Measurements from ENCODE around the gene CCDC154. TPM values are rescaled to one million over a fixed set of nuclear protein-coding genes. Genes with fewer than 3 reads are reported as not detected.

The CCDC154 gene
- total and polyA plus RNA-seq, 9 of the 15 experiments (the other 6 are each of a cell fraction or from before 2014, with no cell fraction given): 0.15 to 1.4 (median 0.20) TPM; not detected in 5

DNA sequence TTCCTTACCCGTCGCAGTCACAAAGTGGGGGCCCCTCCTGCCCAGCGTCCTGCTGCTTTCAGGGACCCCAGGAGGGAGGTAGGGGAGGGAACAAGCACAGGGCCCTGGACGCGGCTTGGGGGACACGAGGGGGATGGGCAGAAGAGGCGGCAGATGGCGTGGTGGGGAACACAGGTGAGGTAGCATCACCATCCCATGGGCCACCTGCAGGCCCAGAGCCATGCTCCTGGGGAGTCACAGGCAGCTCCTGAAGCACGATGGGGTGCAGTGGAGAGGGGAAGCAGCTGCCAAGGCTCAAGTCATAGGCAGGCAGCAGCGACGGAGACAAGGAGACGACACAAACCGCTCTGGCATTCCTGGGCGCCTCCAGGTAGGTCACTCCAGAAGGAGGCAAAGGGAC is 40.6 kb downstream of the CCDC154 start (continued):
- TF ChIP-seq, protein P1, sequence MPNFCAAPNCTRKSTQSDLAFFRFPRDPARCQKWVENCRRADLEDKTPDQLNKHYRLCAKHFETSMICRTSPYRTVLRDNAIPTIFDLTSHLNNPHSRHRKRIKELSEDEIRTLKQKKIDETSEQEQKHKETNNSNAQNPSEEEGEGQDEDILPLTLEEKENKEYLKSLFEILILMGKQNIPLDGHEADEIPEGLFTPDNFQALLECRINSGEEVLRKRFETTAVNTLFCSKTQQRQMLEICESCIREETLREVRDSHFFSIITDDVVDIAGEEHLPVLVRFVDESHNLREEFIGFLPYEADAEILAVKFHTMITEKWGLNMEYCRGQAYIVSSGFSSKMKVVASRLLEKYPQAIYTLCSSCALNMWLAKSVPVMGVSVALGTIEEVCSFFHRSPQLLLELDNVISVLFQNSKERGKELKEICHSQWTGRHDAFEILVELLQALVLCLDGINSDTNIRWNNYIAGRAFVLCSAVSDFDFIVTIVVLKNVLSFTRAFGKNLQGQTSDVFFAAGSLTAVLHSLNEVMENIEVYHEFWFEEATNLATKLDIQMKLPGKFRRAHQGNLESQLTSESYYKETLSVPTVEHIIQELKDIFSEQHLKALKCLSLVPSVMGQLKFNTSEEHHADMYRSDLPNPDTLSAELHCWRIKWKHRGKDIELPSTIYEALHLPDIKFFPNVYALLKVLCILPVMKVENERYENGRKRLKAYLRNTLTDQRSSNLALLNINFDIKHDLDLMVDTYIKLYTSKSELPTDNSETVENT (CRISPR knock-in tag; IDR thresholded peaks at IDR 0.05): no peak
- TF ChIP-seq, protein P2, sequence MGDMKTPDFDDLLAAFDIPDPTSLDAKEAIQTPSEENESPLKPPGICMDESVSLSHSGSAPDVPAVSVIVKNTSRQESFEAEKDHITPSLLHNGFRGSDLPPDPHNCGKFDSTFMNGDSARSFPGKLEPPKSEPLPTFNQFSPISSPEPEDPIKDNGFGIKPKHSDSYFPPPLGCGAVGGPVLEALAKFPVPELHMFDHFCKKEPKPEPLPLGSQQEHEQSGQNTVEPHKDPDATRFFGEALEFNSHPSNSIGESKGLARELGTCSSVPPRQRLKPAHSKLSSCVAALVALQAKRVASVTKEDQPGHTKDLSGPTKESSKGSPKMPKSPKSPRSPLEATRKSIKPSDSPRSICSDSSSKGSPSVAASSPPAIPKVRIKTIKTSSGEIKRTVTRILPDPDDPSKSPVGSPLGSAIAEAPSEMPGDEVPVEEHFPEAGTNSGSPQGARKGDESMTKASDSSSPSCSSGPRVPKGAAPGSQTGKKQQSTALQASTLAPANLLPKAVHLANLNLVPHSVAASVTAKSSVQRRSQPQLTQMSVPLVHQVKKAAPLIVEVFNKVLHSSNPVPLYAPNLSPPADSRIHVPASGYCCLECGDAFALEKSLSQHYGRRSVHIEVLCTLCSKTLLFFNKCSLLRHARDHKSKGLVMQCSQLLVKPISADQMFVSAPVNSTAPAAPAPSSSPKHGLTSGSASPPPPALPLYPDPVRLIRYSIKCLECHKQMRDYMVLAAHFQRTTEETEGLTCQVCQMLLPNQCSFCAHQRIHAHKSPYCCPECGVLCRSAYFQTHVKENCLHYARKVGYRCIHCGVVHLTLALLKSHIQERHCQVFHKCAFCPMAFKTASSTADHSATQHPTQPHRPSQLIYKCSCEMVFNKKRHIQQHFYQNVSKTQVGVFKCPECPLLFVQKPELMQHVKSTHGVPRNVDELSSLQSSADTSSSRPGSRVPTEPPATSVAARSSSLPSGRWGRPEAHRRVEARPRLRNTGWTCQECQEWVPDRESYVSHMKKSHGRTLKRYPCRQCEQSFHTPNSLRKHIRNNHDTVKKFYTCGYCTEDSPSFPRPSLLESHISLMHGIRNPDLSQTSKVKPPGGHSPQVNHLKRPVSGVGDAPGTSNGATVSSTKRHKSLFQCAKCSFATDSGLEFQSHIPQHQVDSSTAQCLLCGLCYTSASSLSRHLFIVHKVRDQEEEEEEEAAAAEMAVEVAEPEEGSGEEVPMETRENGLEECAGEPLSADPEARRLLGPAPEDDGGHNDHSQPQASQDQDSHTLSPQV (IDR thresholded peaks at IDR 0.05): no peak
- TF ChIP-seq, protein P3, sequence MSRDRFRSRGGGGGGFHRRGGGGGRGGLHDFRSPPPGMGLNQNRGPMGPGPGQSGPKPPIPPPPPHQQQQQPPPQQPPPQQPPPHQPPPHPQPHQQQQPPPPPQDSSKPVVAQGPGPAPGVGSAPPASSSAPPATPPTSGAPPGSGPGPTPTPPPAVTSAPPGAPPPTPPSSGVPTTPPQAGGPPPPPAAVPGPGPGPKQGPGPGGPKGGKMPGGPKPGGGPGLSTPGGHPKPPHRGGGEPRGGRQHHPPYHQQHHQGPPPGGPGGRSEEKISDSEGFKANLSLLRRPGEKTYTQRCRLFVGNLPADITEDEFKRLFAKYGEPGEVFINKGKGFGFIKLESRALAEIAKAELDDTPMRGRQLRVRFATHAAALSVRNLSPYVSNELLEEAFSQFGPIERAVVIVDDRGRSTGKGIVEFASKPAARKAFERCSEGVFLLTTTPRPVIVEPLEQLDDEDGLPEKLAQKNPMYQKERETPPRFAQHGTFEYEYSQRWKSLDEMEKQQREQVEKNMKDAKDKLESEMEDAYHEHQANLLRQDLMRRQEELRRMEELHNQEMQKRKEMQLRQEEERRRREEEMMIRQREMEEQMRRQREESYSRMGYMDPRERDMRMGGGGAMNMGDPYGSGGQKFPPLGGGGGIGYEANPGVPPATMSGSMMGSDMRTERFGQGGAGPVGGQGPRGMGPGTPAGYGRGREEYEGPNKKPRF (IDR thresholded peaks at IDR 0.05; ENCODE audit: low read depth, low read length): no peak
- no peak for TF ChIP-seq POLR2H (tag; IDR thresholded peaks at IDR 0.05; ENCODE audit: low read depth)
